ENCODE measurements around the gene PAPLN. TPM values are rescaled to one million over a fixed set of nuclear protein-coding genes. Genes with fewer than 3 reads are reported as not detected.
"Not testable (repeated sequence)": the region's sequence is repeated elsewhere in the genome, so short reads cannot be mapped to it uniquely, and the experiment has no call there.

PAPLN gene
- total RNA-seq (not detected), polyA plus RNA-seq (under 1 TPM; 0.11 to 0.47 (median 0.36) TPM)

- Histone ChIP-seq H3K4me1 (ENCODE audit: control insufficient read depth, insufficient read depth, low read length, poor library complexity, severe bottlenecking) (peaks cover 16% of the 10 kb centered on the region), H3K27me3 (ENCODE audit: control insufficient read depth, insufficient read depth, low read length) (peaks cover 25% of the 10 kb centered on the region), H3K36me3 (ENCODE audit: control insufficient read depth, insufficient read depth, low read length) (no peaks in the 10 kb centered on the region), H3K9me3 (ENCODE audit: control insufficient read depth in 2 of 2, low read length in 2 of 2) (no peaks in the 10 kb centered on the region), H3K27ac (ENCODE audit: insufficient read depth, low read length, poor library complexity, severe bottlenecking) (no peak within 1 kb of the TSS), H3K4me3 (ENCODE audit: low read depth, low read length) (no peak within 1 kb of the TSS)
- peaks cover 73% of the 10 kb centered on the region for H3K27me3 Mint-ChIP-seq
- H3K27ac Mint-ChIP-seq, result peak within 1 kb of the TSS in 1 of 3 donors; percentile 16
- DNase-seq (no peak), ATAC-seq (ENCODE audit: low read depth in 2 of 2) (no peak)
- H3K4me1 Mint-ChIP-seq, result peaks cover 0 to 18% (median 8%) of the 10 kb centered on the region in 4 donors
- peak within 1 kb of the TSS in 3 of 4 donors; percentile 48 to 87 (median 50) for H3K4me3 Mint-ChIP-seq
- H3K9me3 Mint-ChIP-seq, result peaks cover 0 to 4% (median 0%) of the 10 kb centered on the region in 7 donors
- peaks cover 4% of the 10 kb centered on the region for H3K36me3 Mint-ChIP-seq
These were observed at the start of gene PAPLN for GRCh38 chr14:73237219-73237785. Gene PAPLN (plus strand): TSS chr14:73237506. CDS start chr14:73239779, 2,273 bp downstream.

GRCh38 chr14:73188501-73188911 is 48.8 kb upstream of the PAPLN start:
- H3K4me3 ChIP-seq (ENCODE audit: low read depth, low read length), result no peak overlapping the region
- H3K4me1 ChIP-seq (ENCODE audit: control insufficient read depth, insufficient read depth, low read length, poor library complexity, severe bottlenecking), result no peaks in the 10 kb centered on the region
- no peaks in the 10 kb centered on the region for H3K9me3 Mint-ChIP-seq
- no peaks in the 10 kb centered on the region for H3K27me3 ChIP-seq (ENCODE audit: control insufficient read depth, insufficient read depth, low read length)
- H3K4me1 Mint-ChIP-seq, result peaks cover 0 to 6% (median 0%) of the 10 kb centered on the region in 4 donors
- H3K27ac ChIP-seq (ENCODE audit: insufficient read depth, low read length, poor library complexity, severe bottlenecking), result no peak overlapping the region
- H3K27me3 Mint-ChIP-seq, result no peaks in the 10 kb centered on the region
- H3K36me3 ChIP-seq (ENCODE audit: control insufficient read depth, insufficient read depth, low read length), result peaks cover 57% of the 10 kb centered on the region
- ATAC-seq (ENCODE audit: low read depth in 2 of 2), result no peak
- H3K4me3 Mint-ChIP-seq, result no peak overlapping the region
- no peaks in the 10 kb centered on the region for H3K9me3 ChIP-seq (ENCODE audit: control insufficient read depth in 2 of 2, low read length in 2 of 2)
- peaks cover 33% of the 10 kb centered on the region for H3K36me3 Mint-ChIP-seq
- DNase-seq, result no peak
- peak overlapping the region in 1 of 3 donors; percentile 59 for H3K27ac Mint-ChIP-seq

- H3K9me3 Mint-ChIP-seq, result no peaks in the 10 kb centered on the region
- peaks cover 38% of the 10 kb centered on the region for H3K36me3 Mint-ChIP-seq
- H3K27ac ChIP-seq (ENCODE audit: insufficient read depth, low read length, poor library complexity, severe bottlenecking), result no peak overlapping the region
- peaks cover 0 to 6% (median 0%) of the 10 kb centered on the region in 4 donors for H3K4me1 Mint-ChIP-seq
- H3K27ac Mint-ChIP-seq, result no peak overlapping the region
- H3K4me1 ChIP-seq (ENCODE audit: control insufficient read depth, insufficient read depth, low read length, poor library complexity, severe bottlenecking), result no peaks in the 10 kb centered on the region
- no peak overlapping the region for H3K4me3 ChIP-seq (ENCODE audit: low read depth, low read length)
- no peak for DNase-seq
- H3K4me3 Mint-ChIP-seq, result no peak overlapping the region
- peaks cover 67% of the 10 kb centered on the region for H3K36me3 ChIP-seq (ENCODE audit: control insufficient read depth, insufficient read depth, low read length)
- no peaks in the 10 kb centered on the region for H3K9me3 ChIP-seq (ENCODE audit: control insufficient read depth in 2 of 2, low read length in 2 of 2)
- H3K27me3 ChIP-seq (ENCODE audit: control insufficient read depth, insufficient read depth, low read length), result no peaks in the 10 kb centered on the region
- ATAC-seq (ENCODE audit: low read depth in 2 of 2), result no peak
- H3K27me3 Mint-ChIP-seq, result no peaks in the 10 kb centered on the region
These were observed 47.7 kb upstream of the PAPLN start for GRCh38 chr14:73189651-73190050.

GRCh38 chr14:73191441-73191840 is 45.9 kb upstream of the PAPLN start:
- ATAC-seq (ENCODE audit: low read depth in 2 of 2), result no peak
- peaks cover 80% of the 10 kb centered on the region for H3K36me3 ChIP-seq (ENCODE audit: control insufficient read depth, insufficient read depth, low read length)
- no peak overlapping the region for H3K27ac ChIP-seq (ENCODE audit: insufficient read depth, low read length, poor library complexity, severe bottlenecking)
- H3K4me1 ChIP-seq (ENCODE audit: control insufficient read depth, insufficient read depth, low read length, poor library complexity, severe bottlenecking), result no peaks in the 10 kb centered on the region
- DNase-seq, result no peak
- Mint-ChIP-seq H3K4me1 (peaks cover 0 to 6% (median 2%) of the 10 kb centered on the region in 4 donors), H3K9me3 (no peaks in the 10 kb centered on the region), H3K4me3 (no peak overlapping the region), H3K36me3 (peaks cover 49% of the 10 kb centered on the region), H3K27me3 (no peaks in the 10 kb centered on the region), H3K27ac (no peak overlapping the region)
- H3K4me3 ChIP-seq (ENCODE audit: low read depth, low read length), result no peak overlapping the region
- no peaks in the 10 kb centered on the region for H3K9me3 ChIP-seq (ENCODE audit: control insufficient read depth in 2 of 2, low read length in 2 of 2)
- no peaks in the 10 kb centered on the region for H3K27me3 ChIP-seq (ENCODE audit: control insufficient read depth, insufficient read depth, low read length)

GRCh38 chr14:73194306-73194705 is 43.0 kb upstream of the PAPLN start:
- not testable (repeated sequence) for H3K4me1 ChIP-seq (ENCODE audit: control insufficient read depth, insufficient read depth, low read length, poor library complexity, severe bottlenecking); H3K27ac Mint-ChIP-seq; H3K9me3 Mint-ChIP-seq; H3K4me3 ChIP-seq (ENCODE audit: low read depth, low read length); H3K9me3 ChIP-seq (ENCODE audit: control insufficient read depth in 2 of 2, low read length in 2 of 2); H3K4me3 Mint-ChIP-seq; ATAC-seq (ENCODE audit: low read depth in 2 of 2); H3K4me1 Mint-ChIP-seq; DNase-seq; H3K27me3 ChIP-seq (ENCODE audit: control insufficient read depth, insufficient read depth, low read length); H3K27ac ChIP-seq (ENCODE audit: insufficient read depth, low read length, poor library complexity, severe bottlenecking); H3K27me3 Mint-ChIP-seq
- H3K36me3 ChIP-seq (ENCODE audit: control insufficient read depth, insufficient read depth, low read length), result peaks cover 77% of the 10 kb centered on the region
- peaks cover 46% of the 10 kb centered on the region for H3K36me3 Mint-ChIP-seq

GRCh38 chr14:73198253-73198652 is 39.1 kb upstream of the PAPLN start:
- Mint-ChIP-seq H3K4me1 (peaks cover 0 to 9% (median 5%) of the 10 kb centered on the region in 4 donors), H3K27me3 (no peaks in the 10 kb centered on the region), H3K27ac (peak overlapping the region in 2 of 3 donors; percentile 16 to 74), H3K36me3 (peaks cover 51% of the 10 kb centered on the region), H3K9me3 (no peaks in the 10 kb centered on the region), H3K4me3 (no peak overlapping the region)
- peaks cover 71% of the 10 kb centered on the region for H3K36me3 ChIP-seq (ENCODE audit: control insufficient read depth, insufficient read depth, low read length)
- no peak for DNase-seq
- no peak overlapping the region for H3K4me3 ChIP-seq (ENCODE audit: low read depth, low read length)
- H3K27me3 ChIP-seq (ENCODE audit: control insufficient read depth, insufficient read depth, low read length), result no peaks in the 10 kb centered on the region
- no peaks in the 10 kb centered on the region for H3K4me1 ChIP-seq (ENCODE audit: control insufficient read depth, insufficient read depth, low read length, poor library complexity, severe bottlenecking)
- ATAC-seq (ENCODE audit: low read depth in 2 of 2), result no peak
- no peak overlapping the region for H3K27ac ChIP-seq (ENCODE audit: insufficient read depth, low read length, poor library complexity, severe bottlenecking)
- H3K9me3 ChIP-seq (ENCODE audit: control insufficient read depth in 2 of 2, low read length in 2 of 2), result no peaks in the 10 kb centered on the region

- H3K9me3 ChIP-seq (ENCODE audit: control insufficient read depth in 2 of 2, low read length in 2 of 2), result no peaks in the 10 kb centered on the region
- H3K36me3 Mint-ChIP-seq, result peaks cover 64% of the 10 kb centered on the region
- DNase-seq (no peak), ATAC-seq (ENCODE audit: low read depth in 2 of 2) (no peak)
- no peak overlapping the region for H3K27ac ChIP-seq (ENCODE audit: insufficient read depth, low read length, poor library complexity, severe bottlenecking)
- H3K4me1 Mint-ChIP-seq, result peaks cover 0 to 6% (median 2%) of the 10 kb centered on the region in 4 donors
- H3K27me3 ChIP-seq (ENCODE audit: control insufficient read depth, insufficient read depth, low read length), result no peaks in the 10 kb centered on the region
- peaks cover 69% of the 10 kb centered on the region for H3K36me3 ChIP-seq (ENCODE audit: control insufficient read depth, insufficient read depth, low read length)
- no peaks in the 10 kb centered on the region for H3K27me3 Mint-ChIP-seq
- no peaks in the 10 kb centered on the region for H3K9me3 Mint-ChIP-seq
- H3K27ac Mint-ChIP-seq, result no peak overlapping the region
- no peak overlapping the region for H3K4me3 Mint-ChIP-seq
- no peak overlapping the region for H3K4me3 ChIP-seq (ENCODE audit: low read depth, low read length)
- no peaks in the 10 kb centered on the region for H3K4me1 ChIP-seq (ENCODE audit: control insufficient read depth, insufficient read depth, low read length, poor library complexity, severe bottlenecking)
These were observed 33.8 kb upstream of the PAPLN start for GRCh38 chr14:73203527-73203926.

GRCh38 chr14:73207615-73208014 is 29.7 kb upstream of the PAPLN start:
- ATAC-seq (ENCODE audit: low read depth in 2 of 2) (no peak), DNase-seq (no peak)
- no peaks in the 10 kb centered on the region for H3K27me3 ChIP-seq (ENCODE audit: control insufficient read depth, insufficient read depth, low read length)
- Mint-ChIP-seq H3K4me3 (no peak overlapping the region), H3K36me3 (peaks cover 58% of the 10 kb centered on the region), H3K27ac (no peak overlapping the region), H3K27me3 (no peaks in the 10 kb centered on the region), H3K9me3 (no peaks in the 10 kb centered on the region), H3K4me1 (peaks cover 0 to 2% (median 0%) of the 10 kb centered on the region in 4 donors)
- peaks cover 72% of the 10 kb centered on the region for H3K36me3 ChIP-seq (ENCODE audit: control insufficient read depth, insufficient read depth, low read length)
- no peak overlapping the region for H3K27ac ChIP-seq (ENCODE audit: insufficient read depth, low read length, poor library complexity, severe bottlenecking)
- no peaks in the 10 kb centered on the region for H3K9me3 ChIP-seq (ENCODE audit: control insufficient read depth in 2 of 2, low read length in 2 of 2)
- H3K4me3 ChIP-seq (ENCODE audit: low read depth, low read length), result no peak overlapping the region
- H3K4me1 ChIP-seq (ENCODE audit: control insufficient read depth, insufficient read depth, low read length, poor library complexity, severe bottlenecking), result no peaks in the 10 kb centered on the region

Measured in CD4-positive, CD25-positive, alpha-beta regulatory T cell (primary cell).